Hematopoietic multipotent progenitor cell treated with erythropoietin and hydrocortisone succinate and interleukin-3 and kit ligand, for 4 days (in vitro differentiated cells): ENCODE results near the gene SIRT5.

Source experiments
- DNase-seq: peaks from one replicate; pipeline ENCODE4 v3.0.0-alpha.2; 2015

Gene SIRT5

DNA sequence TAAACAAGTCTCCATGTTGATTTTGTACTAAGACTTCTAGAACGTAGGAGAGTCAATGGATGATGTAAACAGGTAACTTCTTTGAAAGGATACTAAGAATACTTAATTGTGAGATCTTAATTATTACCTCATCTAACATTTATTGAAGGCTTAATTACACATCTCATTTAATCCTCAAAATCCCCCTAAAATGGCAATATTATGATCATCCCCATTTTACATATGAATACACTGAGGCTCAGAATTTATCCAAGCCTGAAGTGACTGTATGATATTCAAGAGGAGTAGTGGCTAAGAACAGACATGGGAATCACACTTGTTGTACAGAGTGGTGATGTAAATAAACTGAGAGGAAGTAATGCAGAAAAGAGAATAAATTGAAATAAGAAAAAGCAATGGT lies 63.6 kb downstream of the SIRT5 start:
- DNase-seq = no peak

- DNase-seq = no peak
Measured at GRCh38 chr6:13638626-13639025, 64.2 kb downstream of the SIRT5 start.

GRCh38 chr6:13641315-13641714 lies 66.9 kb downstream of the SIRT5 start:
- DNase-seq = no peak

- no peak for DNase-seq
Measured at GRCh38 chr6:13643125-13643524, 68.7 kb downstream of the SIRT5 start.

- DNase-seq = no peak
Measured at GRCh38 chr6:13648850-13649249, 74.4 kb downstream of the SIRT5 start.

DNA sequence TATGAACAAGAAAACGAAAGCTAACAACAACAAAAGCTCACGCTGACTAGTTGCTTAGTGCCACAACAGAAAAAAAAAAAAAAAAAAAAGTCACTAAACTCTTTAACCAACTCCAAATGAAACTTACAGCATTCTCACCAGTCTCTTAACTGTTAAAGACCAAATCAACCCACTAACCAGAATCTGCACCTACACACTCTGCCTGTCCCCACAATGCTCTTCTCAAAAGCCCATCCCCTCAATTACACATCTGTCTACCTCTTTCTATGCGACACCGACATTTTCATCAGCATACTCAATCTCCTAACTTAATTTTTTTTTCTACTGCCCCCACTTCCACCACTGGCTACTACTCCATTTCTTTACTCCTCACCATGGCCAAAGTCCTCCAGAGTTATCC lies 75.0 kb downstream of the SIRT5 start:
- DNase-seq = no peak

- DNase-seq = no peak
Measured at GRCh38 chr6:13653296-13653695, 78.9 kb downstream of the SIRT5 start.

- no peak for DNase-seq
Measured at GRCh38 chr6:13654496-13654895, 80.1 kb downstream of the SIRT5 start.

- no peak for DNase-seq
Measured at GRCh38 chr6:13655700-13656099, 81.3 kb downstream of the SIRT5 start.

- no peak for DNase-seq
Measured at GRCh38 chr6:13660273-13660672, 85.9 kb downstream of the SIRT5 start.

DNA sequence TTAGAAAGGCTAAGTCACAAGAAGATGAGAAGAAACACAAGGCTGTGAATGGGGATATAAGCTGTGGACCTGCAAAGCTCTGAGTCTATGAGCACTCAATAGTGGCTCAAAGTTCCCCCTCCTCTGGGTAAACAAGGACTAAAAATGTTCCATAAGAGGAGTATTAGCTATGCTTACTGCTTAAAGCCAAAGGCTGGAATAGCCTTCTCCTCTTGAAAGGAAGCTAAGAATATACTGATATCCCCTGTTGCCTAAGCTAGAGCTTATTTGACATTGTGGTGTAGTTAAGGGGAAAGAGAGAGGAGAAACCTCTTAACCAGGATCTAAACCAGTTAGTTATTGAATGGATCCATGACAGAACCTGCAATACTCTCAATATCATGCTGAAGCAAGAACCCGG lies 86.5 kb downstream of the SIRT5 start:
- DNase-seq = no peak

- DNase-seq = no peak
Measured at GRCh38 chr6:13661647-13662046, 87.2 kb downstream of the SIRT5 start.

GRCh38 chr6:13662651-13663334 lies 88.4 kb downstream of the SIRT5 start:
- no peak for DNase-seq

GRCh38 chr6:13663986-13664385 lies 89.6 kb downstream of the SIRT5 start:
- no peak for DNase-seq
